T-helper 1 cell treated with Interleukin-12 subunit alpha and Interleukin-12 subunit beta and Interleukin-4 antibody, amounts not matched to agents 30 μg/mL and 1 μg/mL, for 36 hours (primary cell): ENCODE measurements around the gene CADM1.
"Not testable (repeated sequence)": the region's sequence is repeated elsewhere in the genome, so short reads cannot be mapped to it uniquely, and the experiment has no call there.

Experiments used
- H3K27ac Mint-ChIP-seq: one replicate; pipeline ENCODE4 v1.8.0; 2021; ENCODE audit warnings: mild to moderate bottlenecking, mixed read lengths
- H3K27me3 Mint-ChIP-seq: one replicate; pipeline ENCODE4 v1.8.0; 2021; ENCODE audit warnings: low read depth, mixed read lengths
- H3K36me3 Mint-ChIP-seq: one replicate; pipeline ENCODE4 v1.8.0; 2021; ENCODE audit warnings: low read depth, mixed read lengths
- H3K4me1 Mint-ChIP-seq: one replicate; pipeline ENCODE4 v1.8.0; 2021; ENCODE audit warnings: low read depth, mixed read lengths
- H3K4me3 Mint-ChIP-seq: one replicate; pipeline ENCODE4 v1.8.0; 2021; ENCODE audit warnings: mild to moderate bottlenecking, moderate library complexity, mixed read lengths
- H3K9me3 Mint-ChIP-seq: one replicate; pipeline ENCODE4 v1.8.0; 2021; ENCODE audit warnings: mixed read lengths

Gene CADM1

GRCh38 chr11:115475564-115475963 is 28.7 kb downstream of the CADM1 start:
- no peak overlapping the region for H3K27ac Mint-ChIP-seq
- H3K27me3 Mint-ChIP-seq: no peaks in the 10 kb centered on the region
- H3K36me3 Mint-ChIP-seq: no peaks in the 10 kb centered on the region
- H3K9me3 Mint-ChIP-seq: no peaks in the 10 kb centered on the region
- no peaks in the 10 kb centered on the region for H3K4me1 Mint-ChIP-seq
- H3K4me3 Mint-ChIP-seq: no peak overlapping the region

GRCh38 chr11:115474306-115474705 is 29.9 kb downstream of the CADM1 start:
- not testable (repeated sequence) for H3K4me1 Mint-ChIP-seq, H3K36me3 Mint-ChIP-seq, H3K27ac Mint-ChIP-seq, H3K27me3 Mint-ChIP-seq, H3K9me3 Mint-ChIP-seq, H3K4me3 Mint-ChIP-seq

GRCh38 chr11:115473167-115473566 is 31.0 kb downstream of the CADM1 start:
- no peak overlapping the region for H3K4me3 Mint-ChIP-seq

GRCh38 chr11:115471367-115471766 is 32.8 kb downstream of the CADM1 start:
- Mint-ChIP-seq H3K4me1 (no peaks in the 10 kb centered on the region), H3K9me3 (no peaks in the 10 kb centered on the region)

More at GRCh38 chr11:115473167-115473566, 31.0 kb downstream of the CADM1 start:
- no peaks in the 10 kb centered on the region for H3K9me3 Mint-ChIP-seq
- H3K27me3 Mint-ChIP-seq: no peaks in the 10 kb centered on the region
- no peak overlapping the region for H3K27ac Mint-ChIP-seq
- H3K36me3 Mint-ChIP-seq: no peaks in the 10 kb centered on the region
- no peaks in the 10 kb centered on the region for H3K4me1 Mint-ChIP-seq

GRCh38 chr11:115470928-115471327 is 33.3 kb downstream of the CADM1 start:
- H3K4me3 Mint-ChIP-seq: no peak overlapping the region
- no peaks in the 10 kb centered on the region for H3K9me3 Mint-ChIP-seq
- H3K27me3 Mint-ChIP-seq: no peaks in the 10 kb centered on the region
- H3K4me1 Mint-ChIP-seq: no peaks in the 10 kb centered on the region
- no peak overlapping the region for H3K27ac Mint-ChIP-seq
- H3K36me3 Mint-ChIP-seq: no peaks in the 10 kb centered on the region

More at GRCh38 chr11:115471367-115471766, 32.8 kb downstream of the CADM1 start:
- no peaks in the 10 kb centered on the region for H3K27me3 Mint-ChIP-seq
- no peak overlapping the region for H3K27ac Mint-ChIP-seq
- H3K4me3 Mint-ChIP-seq: no peak overlapping the region
- H3K36me3 Mint-ChIP-seq: no peaks in the 10 kb centered on the region

- Mint-ChIP-seq H3K4me1 (no peaks in the 10 kb centered on the region), H3K4me3 (no peak overlapping the region), H3K9me3 (no peaks in the 10 kb centered on the region), H3K27ac (no peak overlapping the region), H3K36me3 (no peaks in the 10 kb centered on the region), H3K27me3 (no peaks in the 10 kb centered on the region)
Observed at GRCh38 chr11:115469361-115469760, 34.9 kb downstream of the CADM1 start.

- no peak overlapping the region for H3K27ac Mint-ChIP-seq
- H3K9me3 Mint-ChIP-seq: no peaks in the 10 kb centered on the region
- H3K4me3 Mint-ChIP-seq: no peak overlapping the region
- H3K27me3 Mint-ChIP-seq: no peaks in the 10 kb centered on the region
- H3K36me3 Mint-ChIP-seq: no peaks in the 10 kb centered on the region
- H3K4me1 Mint-ChIP-seq: no peaks in the 10 kb centered on the region
Observed at GRCh38 chr11:115466122-115466521, 38.1 kb downstream of the CADM1 start.

- H3K27me3 Mint-ChIP-seq: no peaks in the 10 kb centered on the region
- H3K4me1 Mint-ChIP-seq: no peaks in the 10 kb centered on the region
- no peak overlapping the region for H3K27ac Mint-ChIP-seq
- H3K9me3 Mint-ChIP-seq: no peaks in the 10 kb centered on the region
- no peak overlapping the region for H3K4me3 Mint-ChIP-seq
- H3K36me3 Mint-ChIP-seq: no peaks in the 10 kb centered on the region
Observed at GRCh38 chr11:115464269-115464668, 39.9 kb downstream of the CADM1 start.

- H3K4me3 Mint-ChIP-seq: no peak overlapping the region
- H3K27me3 Mint-ChIP-seq: no peaks in the 10 kb centered on the region
- H3K9me3 Mint-ChIP-seq: no peaks in the 10 kb centered on the region
- no peaks in the 10 kb centered on the region for H3K4me1 Mint-ChIP-seq
- H3K27ac Mint-ChIP-seq: no peak overlapping the region
- no peaks in the 10 kb centered on the region for H3K36me3 Mint-ChIP-seq
Observed at GRCh38 chr11:115463606-115464005, 40.6 kb downstream of the CADM1 start.

- Mint-ChIP-seq H3K4me1 (no peaks in the 10 kb centered on the region), H3K27me3 (no peaks in the 10 kb centered on the region), H3K27ac (no peak overlapping the region), H3K36me3 (no peaks in the 10 kb centered on the region), H3K4me3 (no peak overlapping the region), H3K9me3 (no peaks in the 10 kb centered on the region)
Observed at GRCh38 chr11:115462757-115463156, 41.5 kb downstream of the CADM1 start.

- Mint-ChIP-seq H3K27me3 (no peaks in the 10 kb centered on the region), H3K4me3 (no peak overlapping the region), H3K4me1 (no peaks in the 10 kb centered on the region), H3K27ac (no peak overlapping the region), H3K9me3 (no peaks in the 10 kb centered on the region), H3K36me3 (no peaks in the 10 kb centered on the region)
Observed at GRCh38 chr11:115462004-115462541, 42.1 kb downstream of the CADM1 start.

GRCh38 chr11:115460512-115460911 is 43.7 kb downstream of the CADM1 start:
- Mint-ChIP-seq H3K9me3 (no peaks in the 10 kb centered on the region), H3K4me3 (no peak overlapping the region), H3K36me3 (no peaks in the 10 kb centered on the region), H3K4me1 (no peaks in the 10 kb centered on the region), H3K27me3 (no peaks in the 10 kb centered on the region), H3K27ac (no peak overlapping the region)

GRCh38 chr11:115459563-115459962 is 44.7 kb downstream of the CADM1 start:
- Mint-ChIP-seq H3K9me3 (no peaks in the 10 kb centered on the region), H3K27me3 (no peaks in the 10 kb centered on the region), H3K27ac (no peak overlapping the region), H3K36me3 (no peaks in the 10 kb centered on the region), H3K4me1 (no peaks in the 10 kb centered on the region), H3K4me3 (no peak overlapping the region)

- no peaks in the 10 kb centered on the region for H3K4me1 Mint-ChIP-seq
- H3K36me3 Mint-ChIP-seq: no peaks in the 10 kb centered on the region
- H3K4me3 Mint-ChIP-seq: no peak overlapping the region
- no peaks in the 10 kb centered on the region for H3K9me3 Mint-ChIP-seq
- H3K27ac Mint-ChIP-seq: no peak overlapping the region
- no peaks in the 10 kb centered on the region for H3K27me3 Mint-ChIP-seq
Observed at GRCh38 chr11:115458877-115459276, 45.3 kb downstream of the CADM1 start.

- H3K27me3 Mint-ChIP-seq: no peaks in the 10 kb centered on the region
- H3K27ac Mint-ChIP-seq: no peak overlapping the region
- no peaks in the 10 kb centered on the region for H3K4me1 Mint-ChIP-seq
- H3K36me3 Mint-ChIP-seq: no peaks in the 10 kb centered on the region
- H3K9me3 Mint-ChIP-seq: no peaks in the 10 kb centered on the region
- no peak overlapping the region for H3K4me3 Mint-ChIP-seq
Observed at GRCh38 chr11:115456019-115456418, 48.2 kb downstream of the CADM1 start.

- Mint-ChIP-seq H3K36me3 (no peaks in the 10 kb centered on the region), H3K27ac (no peak overlapping the region), H3K27me3 (no peaks in the 10 kb centered on the region), H3K4me3 (no peak overlapping the region), H3K4me1 (no peaks in the 10 kb centered on the region), H3K9me3 (no peaks in the 10 kb centered on the region)
Observed at GRCh38 chr11:115455613-115456012, 48.6 kb downstream of the CADM1 start.
